Naive thymus-derived CD8-positive, alpha-beta T cell (primary cell): ENCODE results near the gene TAF11L7. TPM values are rescaled to one million over a fixed set of nuclear protein-coding genes. Genes with fewer than 3 reads are reported as not detected.
"Not testable (repeated sequence)": the region's sequence is repeated elsewhere in the genome, so short reads cannot be mapped to it uniquely, and the experiment has no call there.

ENCODE experiments used
- ATAC-seq, 2 donors: fragments of 150-1000 bp; cut with Tn5 transposase in 1 of 2; sonication (Bioruptor Pico), chemical (Tn5 transposase) in 1 of 2; 1 replicate in 1 of 2; 2 replicates in 1 of 2; pipeline ENCODE4 v1.10.0; 2021; ENCODE audit warnings: mild to moderate bottlenecking in 2 of 2, moderate library complexity in 2 of 2
- POLR2A ChIA-PET: fragments of 350-600 bp; sonication (Branson Sonifier 250); formaldehyde crosslinking; loops from one replicate; lab custom pipeline; 2021; ENCODE audit warnings: antibody characterized with exemption; lab: Charles Lee
- DNase-seq, 10 donors: peaks; one replicate each; pipeline versions ENCODE4 v3.0.0 to v3.0.0-alpha.2; 2020 to 2022
- H3K27ac Mint-ChIP-seq, 10 donors: one replicate each; pipeline ENCODE4 v1.8.0; 2020 to 2022; ENCODE audit warnings: mild to moderate bottlenecking in 10 of 10, mixed read lengths in 10 of 10, moderate library complexity in 4 of 10, inconsistent platforms in 1 of 10
- H3K27me3 Mint-ChIP-seq, 5 donors: one replicate each; pipeline ENCODE4 v1.8.0; 2021 to 2022; ENCODE audit warnings: mixed read lengths in 5 of 5
- H3K36me3 Mint-ChIP-seq, 3 donors: one replicate each; pipeline ENCODE4 v1.8.0; 2020 to 2022; ENCODE audit warnings: mixed read lengths in 3 of 3, mild to moderate bottlenecking in 2 of 3, inconsistent platforms in 1 of 3
- H3K4me1 Mint-ChIP-seq, 4 donors: one replicate each; pipeline ENCODE4 v1.8.0; 2021 to 2022; ENCODE audit warnings: mixed read lengths in 4 of 4
- H3K4me3 Mint-ChIP-seq, 10 donors: one replicate each; pipeline ENCODE4 v1.8.0; 2020 to 2022; ENCODE audit warnings: mild to moderate bottlenecking in 10 of 10, mixed read lengths in 10 of 10, moderate library complexity in 6 of 10, inconsistent platforms in 1 of 10
- H3K9me3 Mint-ChIP-seq, 9 donors: one replicate each; pipeline ENCODE4 v1.8.0; 2020 to 2022; ENCODE audit warnings: mixed read lengths in 9 of 9, mild to moderate bottlenecking in 3 of 9, inconsistent platforms in 1 of 9, moderate library complexity in 1 of 9
- polyA plus RNA-seq, 3 donors: library from polyadenylated mRNA; unstranded; fragments of 300-500 nt; fragmentation: Illumina TruSeq; gene quantifications; one replicate each; pipeline ENCODE4 v1.2.3, GENCODE V29; 2021
- total RNA-seq, 8 experiments: library from RNA in 2 of 8; stranded (reverse) in 2 of 8; gene quantifications; one replicate each; pipeline ENCODE4 v1.2.3 and lab custom pipeline; 2021 to 2026

The TAF11L7 gene
- not detected for total RNA-seq
- polyA plus RNA-seq = not detected
- total RNA-seq (lab: John Stamatoyannopoulos, UW) = 0 reads per million in 6 experiments

DNA sequence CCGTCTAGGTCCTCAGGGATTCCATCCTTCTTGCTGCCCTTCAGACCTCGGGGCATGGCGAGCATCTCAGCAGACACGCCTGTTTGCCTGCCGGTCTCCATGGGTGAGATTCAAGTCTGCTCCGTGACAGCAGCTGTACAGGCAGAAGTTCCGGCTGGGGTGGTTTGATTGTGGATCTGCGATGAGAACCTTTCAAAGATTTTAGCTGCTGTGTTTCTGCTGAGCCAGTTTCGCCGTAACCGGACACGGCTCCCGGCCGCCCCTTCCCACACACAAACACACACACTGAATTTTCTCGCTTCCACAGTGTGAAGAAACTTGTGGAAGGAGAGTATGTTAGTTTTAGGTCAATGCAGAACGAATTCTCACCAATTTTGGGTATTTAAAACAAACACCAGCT is at the start of gene TAF11L7:
TSS of gene TAF11L7 (minus strand) at position 101 of the 400 bp plus-strand sequence.
- H3K27me3 Mint-ChIP-seq, H3K27ac Mint-ChIP-seq, DNase-seq, H3K36me3 Mint-ChIP-seq, ATAC-seq, H3K4me1 Mint-ChIP-seq, H3K9me3 Mint-ChIP-seq, POLR2A ChIA-PET, H3K4me3 Mint-ChIP-seq: not testable (repeated sequence)

DNA sequence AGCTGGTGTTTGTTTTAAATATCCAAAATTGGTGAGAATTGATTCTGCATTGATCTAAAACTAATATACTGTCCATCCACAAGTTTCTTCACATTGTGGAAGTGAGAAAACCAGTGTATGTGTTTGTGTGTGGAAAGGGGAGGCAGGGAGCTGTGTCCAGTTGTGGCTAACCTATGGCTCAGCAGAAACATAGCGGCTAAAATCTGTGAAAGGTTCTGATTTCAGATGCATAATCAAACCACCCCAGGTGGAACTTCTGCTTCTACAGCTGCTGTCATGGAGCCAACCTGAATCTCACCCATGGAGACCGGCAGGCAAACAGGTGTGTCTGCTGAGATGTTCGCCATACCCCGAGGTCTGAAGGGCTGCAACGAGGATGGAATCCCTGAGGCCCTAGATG is 48.6 kb upstream of the TAF11L7 start, which contains the start of gene TAF11L14:
TSS of gene TAF11L14 (plus strand) at position 301 of the 400 bp plus-strand sequence.
- POLR2A ChIA-PET = no interaction called here
- H3K36me3 Mint-ChIP-seq = no peaks in the 10 kb centered on the region
- H3K9me3 Mint-ChIP-seq = peaks cover 0 to 12% (median 4%) of the 10 kb centered on the region in 9 donors
- DNase-seq (no peak), ATAC-seq (no peak)
- H3K4me1 Mint-ChIP-seq = no peaks in the 10 kb centered on the region
- H3K27ac Mint-ChIP-seq = no peak within 1 kb of the TSS
- peaks cover 0 to 2% (median 0%) of the 10 kb centered on the region in 5 donors for H3K27me3 Mint-ChIP-seq
- H3K4me3 Mint-ChIP-seq = no peak within 1 kb of the TSS

DNA sequence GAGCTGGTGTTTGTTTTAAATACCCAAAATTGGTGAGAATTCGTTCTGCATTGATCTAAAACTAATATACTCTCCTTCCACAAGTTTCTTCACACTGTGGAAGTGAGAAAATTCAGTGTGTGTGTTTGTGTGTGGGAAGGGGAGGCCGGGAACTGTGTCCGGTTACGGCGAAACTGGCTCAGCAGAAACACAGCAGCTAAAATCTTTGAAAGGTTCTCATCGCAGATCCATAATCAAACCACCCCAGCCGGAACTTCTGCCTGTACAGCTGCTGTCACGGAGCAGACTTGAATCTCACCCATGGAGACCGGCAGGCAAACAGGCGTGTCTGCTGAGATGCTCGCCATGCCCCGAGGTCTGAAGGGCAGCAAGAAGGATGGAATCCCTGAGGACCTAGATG is 46.2 kb upstream of the TAF11L7 start, which contains the start of gene TAF11L13:
TSS of gene TAF11L13 (plus strand) at position 301 of the 400 bp plus-strand sequence.
- DNase-seq, H3K4me1 Mint-ChIP-seq, H3K27ac Mint-ChIP-seq, H3K36me3 Mint-ChIP-seq, H3K27me3 Mint-ChIP-seq, POLR2A ChIA-PET, H3K4me3 Mint-ChIP-seq, ATAC-seq: not testable (repeated sequence)
- H3K9me3 Mint-ChIP-seq = peaks cover 0 to 10% (median 4%) of the 10 kb centered on the region in 9 donors

DNA sequence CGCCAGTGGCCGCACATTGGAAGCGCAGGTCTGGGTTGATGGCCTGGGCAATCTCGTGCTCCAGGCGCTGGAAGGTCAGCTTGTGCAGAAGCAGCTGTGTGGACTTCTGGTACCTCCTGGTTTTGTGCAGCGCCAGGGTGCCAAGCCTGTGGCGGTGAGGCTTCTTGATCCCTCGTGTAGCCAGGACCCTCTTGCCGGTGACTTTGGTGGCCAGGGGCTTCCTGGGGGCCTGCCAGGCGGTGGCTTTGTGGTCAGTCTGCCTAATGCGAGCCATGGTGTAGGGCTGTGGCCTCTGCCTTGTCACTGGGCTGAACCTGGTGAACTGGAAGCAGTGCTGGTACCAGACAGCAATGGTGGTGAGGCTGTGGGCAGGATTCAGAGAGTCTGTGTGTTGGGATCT is 40.1 kb upstream of the TAF11L7 start:
- H3K9me3 Mint-ChIP-seq = peaks cover 0 to 18% (median 6%) of the 10 kb centered on the region in 9 donors
- ATAC-seq (no peak), DNase-seq (no peak)
- H3K27ac Mint-ChIP-seq = no peak overlapping the region
- POLR2A ChIA-PET = no interaction called here
- peaks cover 0 to 2% (median 0%) of the 10 kb centered on the region in 5 donors for H3K27me3 Mint-ChIP-seq
- H3K4me3 Mint-ChIP-seq = no peak overlapping the region
- H3K4me1 Mint-ChIP-seq = no peaks in the 10 kb centered on the region
- peaks cover 0 to 4% (median 0%) of the 10 kb centered on the region in 3 donors for H3K36me3 Mint-ChIP-seq

DNA sequence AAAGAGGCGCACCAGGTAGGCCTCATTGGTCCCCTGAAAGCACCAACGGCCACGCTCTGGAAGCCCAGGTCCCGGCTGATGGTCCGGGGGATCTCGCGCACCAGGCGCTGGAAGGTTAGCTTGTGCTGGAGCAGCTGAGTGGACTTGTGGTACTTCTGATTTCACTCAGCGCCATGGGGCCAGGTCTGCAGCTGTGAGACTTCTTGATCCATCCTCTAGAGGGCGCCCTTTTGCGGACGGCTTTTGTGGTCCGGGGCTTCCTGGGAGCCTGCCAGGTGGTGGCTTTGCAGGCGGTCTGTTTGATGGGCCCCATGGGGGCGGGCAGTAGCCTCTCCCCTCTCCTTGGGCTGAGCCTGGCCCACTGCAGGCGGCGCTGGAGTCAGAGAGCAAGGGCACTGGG is 35.1 kb upstream of the TAF11L7 start:
- Mint-ChIP-seq H3K36me3 (no peaks in the 10 kb centered on the region), H3K27ac (no peak overlapping the region), H3K4me3 (no peak overlapping the region), H3K27me3 (peaks cover 0 to 2% (median 0%) of the 10 kb centered on the region in 5 donors), H3K4me1 (no peaks in the 10 kb centered on the region), H3K9me3 (peaks cover 0 to 22% (median 8%) of the 10 kb centered on the region in 9 donors)
- ATAC-seq (no peak), DNase-seq (no peak)
- POLR2A ChIA-PET = no interaction called here

DNA sequence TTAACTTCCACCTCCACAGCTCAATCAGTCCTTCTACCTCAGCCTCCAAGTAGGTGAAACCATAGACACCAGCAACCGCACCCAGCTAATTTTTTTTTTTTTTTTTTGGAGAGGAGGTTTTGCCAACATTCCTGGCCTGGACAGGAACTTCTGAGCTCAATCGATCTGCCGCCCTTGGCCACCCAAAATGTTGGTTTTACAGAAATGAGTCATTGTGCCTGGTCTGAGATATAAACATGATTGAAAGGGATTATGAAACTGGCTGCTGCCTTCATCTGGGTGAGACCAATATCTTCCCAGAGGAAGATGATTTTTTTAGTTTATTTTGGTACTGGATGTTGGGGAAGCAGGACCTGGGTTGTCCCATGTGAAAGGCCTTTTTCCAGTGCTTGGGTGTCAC is 33.8 kb upstream of the TAF11L7 start:
- peaks cover 0 to 22% (median 11%) of the 10 kb centered on the region in 9 donors for H3K9me3 Mint-ChIP-seq
- peaks cover 0 to 2% (median 0%) of the 10 kb centered on the region in 5 donors for H3K27me3 Mint-ChIP-seq
- no peak overlapping the region for H3K27ac Mint-ChIP-seq
- ATAC-seq = no peak
- POLR2A ChIA-PET = no interaction called here
- H3K36me3 Mint-ChIP-seq = no peaks in the 10 kb centered on the region
- H3K4me1 Mint-ChIP-seq = no peaks in the 10 kb centered on the region
- no peak for DNase-seq
- no peak overlapping the region for H3K4me3 Mint-ChIP-seq

DNA sequence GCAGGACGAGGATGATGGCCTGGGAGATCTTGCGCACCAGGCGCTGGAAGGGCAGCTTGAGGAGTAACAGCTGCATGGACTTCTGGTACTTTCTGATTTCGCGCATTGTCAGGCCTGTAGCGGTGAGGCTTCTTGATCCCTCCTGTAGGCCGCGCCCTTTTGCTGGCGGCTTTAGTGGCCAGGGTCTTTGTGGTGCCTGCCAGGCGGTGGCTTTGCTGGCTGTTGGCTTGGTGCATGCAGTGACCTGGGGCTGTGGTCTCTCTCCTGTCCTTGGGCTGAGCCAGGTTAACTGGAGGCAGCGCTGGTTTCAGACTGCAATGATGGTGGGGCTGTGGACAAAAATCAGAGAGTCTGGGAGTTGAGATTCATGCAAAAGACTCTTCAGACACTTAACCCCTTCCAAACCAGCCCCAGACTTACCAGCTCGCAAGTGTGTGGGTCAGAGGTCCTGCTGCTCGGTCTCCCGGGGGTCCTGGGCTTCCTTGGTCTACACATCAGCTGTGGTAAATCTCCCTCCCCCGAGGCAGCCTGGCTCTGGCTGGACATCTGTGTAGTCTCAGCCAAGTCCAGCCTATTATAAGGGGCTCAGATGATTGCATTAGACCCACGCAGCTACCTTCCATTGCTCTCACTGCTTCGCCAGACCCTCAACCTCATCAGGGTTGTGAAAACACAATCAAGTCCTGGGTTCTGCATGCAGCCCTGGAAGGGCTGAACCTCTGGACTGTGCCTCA is 29.5 kb upstream of the TAF11L7 start:
- H3K36me3 Mint-ChIP-seq = no peaks in the 10 kb centered on the region
- POLR2A ChIA-PET = no interaction called here
- DNase-seq (no peak), ATAC-seq (no peak)
- no peak overlapping the region for H3K27ac Mint-ChIP-seq
- H3K27me3 Mint-ChIP-seq = no peaks in the 10 kb centered on the region
- no peak overlapping the region for H3K4me3 Mint-ChIP-seq
- H3K4me1 Mint-ChIP-seq = no peaks in the 10 kb centered on the region
- H3K9me3 Mint-ChIP-seq = peaks cover 0 to 16% (median 6%) of the 10 kb centered on the region in 9 donors

DNA sequence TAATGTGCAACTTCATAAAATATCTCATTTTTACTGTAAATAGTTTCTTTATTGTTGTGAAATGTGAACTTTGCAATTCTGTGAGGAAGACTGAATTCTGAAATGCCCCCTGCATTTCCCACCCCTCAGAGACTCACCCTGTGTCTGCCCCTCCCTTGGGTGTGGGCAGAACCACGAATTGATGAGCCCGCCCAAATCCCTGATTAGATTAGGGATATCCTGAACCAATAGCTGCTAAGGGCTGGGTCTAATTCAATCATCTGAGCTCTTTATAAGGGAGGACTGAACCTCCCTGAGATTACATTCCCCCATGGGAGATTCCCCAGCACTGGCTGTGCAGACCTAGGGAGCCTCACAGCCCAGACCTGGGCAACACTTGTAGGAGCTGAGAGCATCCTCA is 24.5 kb upstream of the TAF11L7 start, which contains the start of gene TAF11L12:
TSS of gene TAF11L12 (plus strand) at position 301 of the 400 bp plus-strand sequence.
- H3K27me3 Mint-ChIP-seq, H3K4me3 Mint-ChIP-seq, H3K36me3 Mint-ChIP-seq, POLR2A ChIA-PET, H3K4me1 Mint-ChIP-seq, ATAC-seq, H3K27ac Mint-ChIP-seq, DNase-seq: not testable (repeated sequence)
- H3K9me3 Mint-ChIP-seq = peaks cover 0 to 17% (median 5%) of the 10 kb centered on the region in 9 donors

DNA sequence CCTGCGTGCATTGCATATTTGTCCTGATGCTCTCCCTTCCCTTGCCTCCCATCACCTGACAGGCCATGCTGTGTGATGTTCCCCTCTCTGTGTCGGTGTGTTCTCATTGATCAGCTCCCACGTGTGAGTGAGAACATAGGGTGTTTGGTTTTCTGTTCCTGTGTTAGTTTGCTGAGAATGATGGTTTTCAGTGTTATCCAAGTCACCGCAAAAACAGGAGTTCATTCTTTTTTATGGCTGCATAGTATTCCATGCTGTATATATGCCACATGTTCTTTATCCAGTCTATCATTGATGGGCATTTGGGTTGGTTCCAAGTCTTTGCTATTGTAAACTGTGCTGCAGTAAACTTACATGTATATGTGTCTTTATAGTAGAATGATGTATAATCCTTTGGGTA is 21.9 kb upstream of the TAF11L7 start:
- POLR2A ChIA-PET, H3K4me1 Mint-ChIP-seq, ATAC-seq, H3K4me3 Mint-ChIP-seq, H3K36me3 Mint-ChIP-seq, H3K27ac Mint-ChIP-seq, DNase-seq, H3K27me3 Mint-ChIP-seq: not testable (repeated sequence)
- H3K9me3 Mint-ChIP-seq = peaks cover 0 to 18% (median 5%) of the 10 kb centered on the region in 9 donors

DNA sequence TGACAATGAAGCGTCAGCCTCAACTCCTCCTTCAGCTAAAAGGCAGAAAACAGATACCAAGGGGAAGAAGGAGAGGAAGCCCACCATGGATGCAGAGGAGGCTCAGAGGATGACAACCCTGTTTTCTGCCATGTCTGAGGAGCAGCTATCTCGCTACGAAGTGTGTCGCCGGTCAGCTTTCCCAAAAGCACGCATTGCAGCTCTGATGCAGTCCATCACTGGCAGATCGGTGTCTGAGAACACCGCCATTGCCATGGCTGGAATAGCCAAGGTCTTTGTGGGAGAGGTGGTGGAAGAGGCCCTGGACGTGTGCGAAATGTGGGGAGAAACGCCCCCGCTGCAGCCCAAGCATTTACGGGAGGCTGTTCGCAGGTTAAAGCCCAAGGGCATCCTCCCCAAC is 19.4 kb upstream of the TAF11L7 start:
- Mint-ChIP-seq H3K27ac (no peak overlapping the region), H3K4me3 (no peak overlapping the region), H3K27me3 (no peaks in the 10 kb centered on the region), H3K4me1 (no peaks in the 10 kb centered on the region), H3K36me3 (no peaks in the 10 kb centered on the region), H3K9me3 (peaks cover 0 to 18% (median 5%) of the 10 kb centered on the region in 9 donors)
- DNase-seq (no peak), ATAC-seq (no peak)
- POLR2A ChIA-PET = no interaction called here

DNA sequence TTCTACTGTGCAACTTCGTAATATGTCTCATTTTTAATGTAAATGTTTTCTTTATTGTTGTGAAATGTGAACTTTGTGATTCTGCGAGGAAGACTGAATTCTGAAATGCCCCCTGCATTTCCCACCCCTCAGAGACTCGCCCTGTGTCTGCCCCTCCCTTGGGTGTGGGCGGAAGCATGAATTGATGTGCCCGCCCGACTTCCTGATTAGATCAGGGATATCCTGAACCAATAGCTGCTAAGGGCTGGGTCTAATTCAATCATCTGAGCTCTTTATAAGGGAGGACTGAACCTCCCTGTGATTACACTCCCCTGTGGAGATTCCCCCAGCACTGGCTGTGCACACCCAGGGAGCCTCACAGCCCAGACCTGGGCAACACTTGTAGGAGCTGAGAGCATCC is 18.3 kb upstream of the TAF11L7 start, which contains the start of gene TAF11L11:
TSS of gene TAF11L11 (plus strand) at position 304 of the 400 bp plus-strand sequence.
- H3K27ac Mint-ChIP-seq, POLR2A ChIA-PET, ATAC-seq, H3K4me3 Mint-ChIP-seq, H3K36me3 Mint-ChIP-seq, H3K4me1 Mint-ChIP-seq, DNase-seq, H3K27me3 Mint-ChIP-seq: not testable (repeated sequence)
- peaks cover 0 to 18% (median 5%) of the 10 kb centered on the region in 9 donors for H3K9me3 Mint-ChIP-seq

DNA sequence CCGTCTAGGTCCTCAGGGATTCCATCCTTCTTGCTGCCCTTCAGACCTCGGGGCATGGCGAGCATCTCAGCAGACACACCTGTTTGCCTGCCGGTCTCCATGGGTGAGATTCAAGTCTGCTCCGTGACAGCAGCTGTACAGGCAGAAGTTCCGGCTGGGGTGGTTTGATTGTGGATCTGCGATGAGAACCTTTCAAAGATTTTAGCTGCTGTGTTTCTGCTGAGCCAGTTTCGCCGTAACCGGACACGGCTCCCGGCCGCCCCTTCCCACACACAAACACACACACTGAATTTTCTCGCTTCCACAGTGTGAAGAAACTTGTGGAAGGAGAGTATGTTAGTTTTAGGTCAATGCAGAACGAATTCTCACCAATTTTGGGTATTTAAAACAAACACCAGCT is 12.2 kb upstream of the TAF11L7 start, which contains the start of gene TAF11L10:
TSS of gene TAF11L10 (minus strand) at position 101 of the 400 bp plus-strand sequence.
- POLR2A ChIA-PET, H3K4me1 Mint-ChIP-seq, H3K27me3 Mint-ChIP-seq, H3K9me3 Mint-ChIP-seq, H3K27ac Mint-ChIP-seq, ATAC-seq, H3K4me3 Mint-ChIP-seq, DNase-seq, H3K36me3 Mint-ChIP-seq: not testable (repeated sequence)

DNA sequence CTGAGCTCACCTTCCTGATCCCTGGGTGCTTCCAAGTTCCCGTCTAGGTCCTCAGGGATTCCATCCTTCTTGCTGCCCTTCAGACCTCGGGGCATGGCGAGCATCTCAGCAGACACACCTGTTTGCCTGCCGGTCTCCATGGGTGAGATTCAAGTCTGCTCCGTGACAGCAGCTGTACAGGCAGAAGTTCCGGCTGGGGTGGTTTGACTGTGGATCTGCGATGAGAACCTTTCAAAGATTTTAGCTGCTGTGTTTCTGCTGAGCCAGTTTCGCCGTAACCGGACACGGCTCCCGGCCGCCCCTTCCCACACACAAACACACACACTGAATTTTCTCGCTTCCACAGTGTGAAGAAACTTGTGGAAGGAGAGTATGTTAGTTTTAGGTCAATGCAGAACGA is 8.7 kb upstream of the TAF11L7 start, which contains the start of gene TAF11L9:
TSS of gene TAF11L9 (minus strand) at position 140 of the 400 bp plus-strand sequence.
- ATAC-seq, H3K27me3 Mint-ChIP-seq, H3K4me1 Mint-ChIP-seq, H3K27ac Mint-ChIP-seq, DNase-seq, POLR2A ChIA-PET, H3K36me3 Mint-ChIP-seq, H3K4me3 Mint-ChIP-seq, H3K9me3 Mint-ChIP-seq: not testable (repeated sequence)
